NCI-H510A (cell line): Measurements from ENCODE around the gene KCNK3.
"Not testable (repeated sequence)": the region's sequence is repeated elsewhere in the genome, so short reads cannot be mapped to it uniquely, and the experiment has no call there.

Experiments used
- DNase-seq: peaks from one replicate; lab custom pipeline; 2025; lab: John Stamatoyannopoulos, UW

The KCNK3 gene

DNA sequence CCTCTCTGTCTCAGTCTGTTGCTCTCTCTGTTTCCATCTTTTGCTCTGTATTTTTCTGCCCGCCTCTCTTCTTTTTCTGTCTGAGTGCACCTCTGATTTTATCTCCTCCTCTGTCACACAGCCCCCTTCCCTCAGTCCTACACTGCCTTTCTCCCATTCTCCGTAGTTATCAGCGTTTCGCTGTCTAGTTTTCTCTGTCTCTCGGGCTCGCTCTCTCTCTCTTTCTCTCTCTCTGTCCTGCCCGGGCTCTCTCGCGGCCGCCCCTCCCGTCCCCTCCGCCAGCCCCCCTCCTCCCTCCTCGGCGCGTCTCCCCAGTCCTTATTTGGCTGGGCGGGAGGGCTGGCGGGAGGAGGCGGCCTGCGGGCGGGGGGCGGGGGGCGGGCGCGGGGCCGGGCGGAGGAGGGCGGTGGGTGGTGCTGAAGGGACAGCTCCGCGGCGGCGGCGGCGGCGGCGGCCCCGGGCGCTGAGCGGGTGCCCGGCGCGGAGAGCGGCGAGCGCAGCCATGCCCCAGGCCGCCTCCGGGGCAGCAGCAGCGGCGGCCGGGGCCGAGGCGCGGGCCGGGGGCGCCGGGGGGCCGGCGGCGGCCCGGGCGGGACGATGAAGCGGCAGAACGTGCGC, at the start of gene KCNK3:
TSS of gene KCNK3 (plus strand) at position 444 of the 618 bp plus-strand sequence. CDS start at position 598, 154 bp downstream.
- peak; percentile 90 for DNase-seq

DNA sequence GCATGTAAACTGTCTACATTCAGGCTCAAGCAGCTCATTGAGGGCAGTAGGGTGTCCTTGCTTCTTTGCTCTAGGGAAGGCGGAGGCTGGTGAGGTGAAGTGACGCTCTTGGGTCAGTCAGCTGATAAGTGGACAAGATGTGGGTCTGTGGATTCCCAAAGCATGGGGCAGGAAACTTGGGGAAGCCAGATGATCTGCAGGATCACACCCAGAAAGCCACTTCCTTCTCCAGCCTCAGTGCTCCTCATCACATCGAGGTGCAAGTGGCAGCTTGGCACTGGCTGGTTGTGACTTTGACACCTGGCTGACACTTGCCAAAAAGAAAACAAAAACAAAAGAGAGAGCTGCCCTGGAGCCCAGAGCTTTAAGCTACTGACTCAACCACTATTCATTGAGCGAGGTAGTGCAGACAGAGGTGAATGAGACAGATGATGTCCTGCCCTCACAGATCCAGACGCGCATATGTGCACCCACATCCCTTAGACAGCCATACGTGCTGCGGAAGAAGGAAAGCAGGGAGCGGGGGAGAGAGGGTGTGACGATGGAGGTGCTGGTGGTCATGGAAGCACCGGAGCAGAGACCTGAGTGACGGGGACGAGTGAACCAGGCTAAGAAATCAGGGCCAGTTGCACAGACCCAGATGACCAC, 48.2 kb upstream of the KCNK3 start:
- no peak for DNase-seq

DNA sequence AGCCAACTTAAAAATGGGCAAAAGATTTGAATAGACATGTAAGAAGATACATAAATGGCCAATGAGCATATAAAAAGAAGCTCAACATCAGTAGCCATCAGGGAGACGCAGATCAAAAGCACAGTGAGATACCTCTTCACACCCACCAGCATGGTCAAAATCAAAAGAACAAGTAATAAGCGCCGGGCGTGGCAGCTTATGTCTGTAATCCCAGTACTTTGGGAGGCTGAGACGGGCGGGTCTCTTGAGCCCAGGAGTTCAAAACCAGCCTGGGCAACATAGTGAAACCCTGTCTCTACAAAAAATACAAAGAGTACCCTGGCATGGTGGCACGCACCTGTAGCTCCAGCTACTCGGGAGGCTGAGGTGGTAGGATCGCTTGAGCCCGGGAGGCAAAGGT, 46.8 kb upstream of the KCNK3 start:
- no peak for DNase-seq

DNA sequence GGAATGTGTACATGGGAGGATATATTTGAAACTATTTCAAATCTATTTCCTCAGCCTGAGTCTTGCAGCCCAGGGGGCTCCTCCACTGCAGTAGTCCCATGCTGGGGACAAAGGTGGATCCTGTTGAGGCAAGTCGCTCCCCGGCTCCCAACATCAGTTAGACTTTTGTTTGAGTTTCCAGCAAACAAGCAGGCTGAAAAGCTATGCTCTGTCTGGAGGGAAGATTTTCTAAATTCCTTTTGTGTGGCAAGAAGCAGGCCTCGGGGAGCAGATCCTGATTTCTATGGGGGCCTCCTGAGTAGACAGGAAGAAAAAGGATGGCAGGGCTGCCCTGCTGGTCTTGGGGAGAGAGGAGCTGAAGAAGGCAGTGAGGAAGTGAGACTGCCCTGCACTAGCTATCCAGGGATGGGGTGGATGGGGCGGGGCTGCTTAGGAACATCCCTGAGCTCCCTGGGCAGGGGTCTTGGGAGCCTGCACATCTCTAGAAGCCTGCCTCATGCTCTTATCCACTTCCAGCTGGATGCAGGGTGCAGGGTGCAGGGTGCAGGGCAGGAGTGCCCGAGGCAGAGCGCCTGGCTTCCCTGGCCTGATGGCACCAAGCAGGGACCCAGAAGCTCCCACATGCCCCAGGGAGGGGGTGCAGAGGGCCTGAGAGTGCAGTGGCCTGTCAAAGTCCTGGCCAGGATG, 45.4 kb upstream of the KCNK3 start:
- DNase-seq = no peak

DNA sequence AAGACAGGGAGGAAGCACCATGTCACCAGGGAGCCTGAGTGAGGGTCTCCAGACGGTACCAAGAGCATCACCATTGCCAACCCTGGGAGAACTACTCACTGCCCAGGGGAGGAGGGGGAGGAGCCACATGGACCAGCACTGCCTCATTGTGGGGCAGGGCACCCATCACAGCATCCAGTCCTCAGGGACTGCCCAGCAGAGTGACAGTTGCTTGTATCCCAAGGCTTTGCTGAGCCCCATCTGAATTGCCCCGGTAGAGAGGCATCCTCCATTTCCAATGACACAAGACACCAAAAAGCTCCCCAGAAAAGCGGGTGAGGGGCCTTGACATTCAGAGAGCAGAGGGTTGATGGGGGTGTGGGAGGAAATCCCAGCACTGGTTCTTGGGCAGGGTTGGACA, 44.5 kb upstream of the KCNK3 start:
- no peak for DNase-seq

DNA sequence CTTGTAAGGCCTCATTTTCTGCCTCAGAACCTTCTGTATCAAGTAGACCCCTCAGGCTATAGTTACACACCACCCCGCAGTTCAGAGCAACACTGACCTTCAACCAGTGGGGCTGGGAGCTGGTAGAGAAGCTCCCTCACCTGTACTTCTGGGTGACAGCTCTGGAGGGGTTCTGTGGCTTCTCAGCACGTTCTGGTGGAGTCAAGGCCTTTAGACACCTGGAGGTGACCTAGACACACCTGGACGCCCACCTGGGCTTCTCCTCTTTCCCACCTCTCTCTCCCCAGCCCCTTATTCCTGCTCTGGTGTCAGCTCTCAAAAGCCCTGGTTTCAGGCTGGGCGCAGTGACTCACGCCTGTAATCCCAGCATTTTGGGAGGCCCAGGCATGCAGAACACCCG, 44.0 kb upstream of the KCNK3 start:
- no peak for DNase-seq

DNA sequence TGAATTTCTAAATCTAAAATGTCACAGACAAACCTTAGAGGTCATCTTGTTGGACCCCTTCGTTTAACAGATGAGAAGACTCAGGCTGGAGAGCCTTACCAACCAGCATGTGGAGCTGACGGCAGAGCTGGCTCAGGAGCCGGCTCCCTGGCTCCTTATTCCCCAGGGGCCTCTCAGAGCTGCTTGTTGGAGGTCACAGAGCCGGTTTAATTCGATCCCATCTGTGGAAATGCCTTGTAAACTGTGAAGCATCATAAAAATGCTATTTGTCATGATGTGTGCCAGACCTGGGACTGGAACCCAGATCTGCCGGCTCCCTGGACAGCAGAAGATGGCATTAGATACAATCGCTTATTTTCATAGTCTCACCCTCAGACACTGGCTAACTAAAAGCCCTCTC, 43.2 kb upstream of the KCNK3 start:
- DNase-seq = no peak

DNA sequence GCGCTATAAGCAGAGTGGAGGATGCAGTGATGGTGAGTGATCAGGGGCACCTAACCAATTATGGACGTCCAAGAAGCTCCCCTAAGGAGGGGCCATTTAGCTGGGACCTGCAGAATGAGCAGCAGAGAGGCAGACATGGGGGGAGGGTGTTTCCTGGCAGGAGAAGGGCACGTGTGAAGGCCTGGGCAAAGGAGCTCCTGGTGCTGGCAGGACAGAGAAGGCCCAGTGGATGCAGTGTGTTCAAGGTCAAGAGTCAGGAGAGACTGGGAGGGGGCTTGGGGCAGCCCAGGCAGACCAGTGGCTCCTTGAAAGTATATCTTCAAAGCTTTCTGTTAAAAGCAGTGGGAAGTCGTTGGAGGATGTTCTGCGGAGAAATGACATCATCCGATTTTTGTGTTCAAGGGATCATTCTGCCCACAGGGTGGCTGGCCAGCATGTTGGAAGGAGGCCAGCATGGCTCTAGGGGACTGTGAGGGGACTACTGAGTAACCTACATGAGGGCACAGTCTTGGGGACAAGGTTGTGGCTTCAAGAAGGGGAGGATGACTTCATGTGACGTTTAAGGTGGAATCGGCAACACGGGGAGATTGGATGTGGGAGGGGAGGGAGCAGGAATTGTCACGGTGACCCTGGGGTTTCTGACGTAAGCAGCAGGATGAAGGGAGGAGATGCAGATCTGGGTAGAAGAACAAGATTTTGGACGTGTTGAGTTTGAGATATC, 42.4 kb upstream of the KCNK3 start:
- no peak for DNase-seq

DNA sequence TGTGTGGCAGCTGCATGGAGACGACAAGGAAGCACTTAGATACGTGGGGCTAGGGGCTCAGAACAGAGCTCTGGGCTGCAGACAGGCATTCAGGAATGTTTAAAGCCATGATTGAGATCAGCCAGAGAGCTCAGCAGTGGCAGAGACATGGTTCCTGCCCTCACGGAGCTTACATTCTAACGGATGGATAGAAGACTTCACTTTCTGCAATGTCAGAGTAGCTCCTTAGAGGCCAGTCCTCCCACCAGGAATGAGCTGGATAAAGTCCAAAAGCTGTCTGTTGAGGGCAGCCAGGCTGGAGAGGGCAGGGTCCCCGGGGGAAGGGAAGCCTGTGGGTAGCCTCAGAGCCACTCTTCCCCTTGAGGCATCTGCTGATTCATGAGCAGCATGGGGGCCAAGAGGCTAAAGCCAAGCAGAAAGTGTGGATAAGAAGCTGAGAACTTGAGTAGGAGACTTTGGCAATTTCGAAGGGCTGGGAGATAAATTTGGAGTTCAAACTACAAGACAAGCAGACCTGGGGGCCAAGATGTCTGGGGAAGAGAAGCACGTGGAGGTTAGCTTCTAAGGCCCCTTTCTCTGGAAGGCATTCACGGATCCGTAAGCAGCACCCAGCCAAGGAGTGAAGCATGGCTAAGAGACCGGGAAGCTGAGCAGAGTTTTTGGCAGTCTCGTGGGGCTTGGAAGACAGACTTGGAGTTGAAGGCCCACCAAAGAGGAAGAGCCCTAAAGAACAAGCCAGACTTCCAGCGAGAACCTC, 41.6 kb upstream of the KCNK3 start:
- no peak for DNase-seq

DNA sequence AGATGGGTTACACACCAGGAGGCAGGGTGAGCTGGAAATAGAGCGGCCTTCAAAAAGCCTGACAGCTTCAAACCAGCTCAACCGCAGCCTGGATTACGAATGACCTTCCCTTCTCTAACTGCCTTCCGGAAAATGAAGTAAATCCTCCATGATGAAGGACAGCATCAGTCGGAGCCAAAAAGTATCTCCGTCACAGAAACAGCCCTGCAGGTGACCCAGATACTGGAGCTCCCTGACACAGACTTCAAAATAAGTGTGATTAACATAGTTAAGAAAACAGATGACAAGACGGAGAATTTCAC, 41.1 kb upstream of the KCNK3 start:
- DNase-seq = no peak

DNA sequence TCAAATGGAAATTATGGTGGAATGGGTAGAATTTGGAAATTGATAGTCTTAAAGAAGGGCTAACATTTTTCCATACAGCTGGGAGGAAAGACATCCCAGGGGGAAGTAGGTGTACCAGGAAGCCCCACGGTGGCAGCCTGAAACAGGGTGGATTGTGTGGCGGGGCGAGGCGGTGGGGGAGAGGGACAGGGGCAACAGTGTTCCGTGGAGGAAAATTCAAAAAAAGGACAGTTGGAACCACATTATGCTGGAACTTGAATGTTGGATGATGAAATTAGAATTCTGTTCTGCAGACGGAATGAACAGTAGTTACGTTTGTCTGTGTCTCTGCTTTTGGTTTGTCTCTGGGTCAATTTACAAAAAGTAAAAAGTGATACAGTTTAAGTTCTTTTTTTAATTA, 40.7 kb upstream of the KCNK3 start:
- no peak for DNase-seq

DNA sequence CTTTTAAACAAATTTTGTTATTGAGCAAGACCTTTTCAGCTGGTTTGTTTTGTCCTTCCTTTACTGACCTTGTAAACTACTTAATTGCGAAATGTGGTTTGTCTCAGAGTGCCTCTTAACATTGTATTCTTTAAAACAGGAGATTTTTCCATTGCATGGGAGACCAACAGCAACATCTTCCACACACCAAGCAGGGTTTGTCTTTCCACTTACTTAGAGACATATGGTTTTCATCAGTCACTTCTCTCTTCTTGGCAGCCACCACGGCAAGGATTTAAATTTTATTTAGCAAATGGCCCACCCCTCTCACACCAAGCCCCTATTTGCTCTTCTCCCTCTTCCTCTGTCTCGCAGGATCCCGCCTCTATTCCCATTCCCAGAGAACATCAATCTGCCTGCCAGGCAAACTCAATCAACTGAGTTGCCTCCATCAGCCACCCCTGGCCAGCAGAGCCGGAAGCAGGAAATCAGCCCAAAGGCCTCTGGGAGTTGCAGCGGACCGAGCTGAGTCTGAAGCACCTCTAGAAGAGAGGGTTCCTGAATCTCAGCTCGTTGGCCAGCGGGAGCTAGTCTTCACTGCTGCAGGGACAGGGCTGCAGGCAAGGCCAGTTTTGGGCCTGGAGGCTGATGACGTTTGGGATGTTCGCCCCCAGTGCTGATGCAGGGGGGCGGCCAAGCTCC, 40.0 kb upstream of the KCNK3 start:
- DNase-seq = no peak

DNA sequence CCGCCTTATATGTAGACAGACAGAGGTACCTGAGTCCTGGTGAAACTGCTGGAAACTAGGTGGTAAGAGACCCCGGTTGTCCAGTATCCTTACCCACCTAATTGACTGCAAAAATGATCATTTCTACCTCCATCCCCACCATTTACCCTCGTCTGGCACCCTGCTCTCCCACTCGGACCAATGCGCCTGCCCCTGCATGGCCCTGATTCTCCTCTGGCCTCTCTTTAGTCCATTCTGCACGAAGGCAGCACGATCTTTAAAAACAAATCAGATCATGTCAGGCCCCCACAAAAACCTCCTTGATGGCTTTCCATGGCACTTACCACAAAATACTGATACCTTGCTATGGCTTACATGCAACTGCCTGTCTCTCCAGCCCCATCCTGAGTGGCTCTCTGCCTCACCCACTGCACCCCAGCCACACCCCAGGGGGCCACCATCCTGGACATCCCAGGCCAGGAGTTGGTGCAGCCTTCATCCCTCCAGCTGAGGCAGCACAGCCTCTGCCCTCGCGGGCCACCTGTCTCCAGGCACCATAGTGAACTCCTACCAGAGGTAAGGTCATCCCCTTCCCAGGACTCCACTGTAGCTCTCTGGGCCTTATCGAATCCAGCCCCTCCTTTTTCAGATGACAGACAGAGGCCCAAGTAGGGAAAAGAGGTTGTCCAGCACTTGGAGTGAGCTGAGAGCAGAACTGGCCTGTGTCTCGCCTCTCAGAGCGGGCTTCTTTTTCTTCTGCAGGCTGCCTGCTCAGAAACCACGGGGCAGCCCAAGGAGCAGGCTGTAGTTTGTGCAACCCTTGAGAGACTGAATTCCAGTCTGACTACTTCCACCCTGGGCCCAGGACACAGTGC, 39.1 kb upstream of the KCNK3 start:
- DNase-seq = no peak

DNA sequence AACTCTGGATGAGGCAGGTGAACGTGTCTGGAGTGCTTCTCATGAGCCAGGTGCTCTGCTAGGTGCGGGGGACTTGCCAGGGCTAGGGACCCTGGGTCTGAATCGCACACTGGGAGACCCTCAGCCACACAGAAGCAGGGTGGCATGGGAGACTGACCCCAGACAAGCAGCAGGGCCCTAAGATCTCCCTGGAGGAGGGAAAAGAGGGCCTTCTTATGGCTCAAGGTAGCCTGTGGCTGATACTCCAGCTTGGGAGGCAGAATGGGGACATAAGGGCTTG, 38.5 kb upstream of the KCNK3 start:
- DNase-seq = peak; percentile 28

DNA sequence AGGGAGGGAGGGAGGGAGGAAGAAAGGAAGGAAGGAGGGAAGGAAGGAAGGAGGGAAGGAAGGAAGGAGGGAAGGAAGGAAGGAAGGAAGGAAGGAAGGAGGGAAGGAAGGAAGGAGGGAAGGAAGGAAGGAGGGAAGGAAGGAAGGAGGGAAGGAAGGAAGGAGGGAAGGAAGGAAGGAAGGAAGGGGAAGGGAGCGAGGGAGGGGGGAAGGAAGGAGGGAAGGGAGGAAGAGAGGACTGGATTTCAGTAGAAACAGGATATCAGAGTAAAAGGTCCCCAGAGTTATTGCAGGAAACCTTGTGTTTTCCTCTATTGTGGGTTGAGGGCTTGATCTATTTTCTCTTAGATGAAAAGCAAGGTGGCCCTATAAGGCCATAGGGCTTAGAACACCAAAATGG, 37.4 kb upstream of the KCNK3 start:
- DNase-seq = not testable (repeated sequence)

DNA sequence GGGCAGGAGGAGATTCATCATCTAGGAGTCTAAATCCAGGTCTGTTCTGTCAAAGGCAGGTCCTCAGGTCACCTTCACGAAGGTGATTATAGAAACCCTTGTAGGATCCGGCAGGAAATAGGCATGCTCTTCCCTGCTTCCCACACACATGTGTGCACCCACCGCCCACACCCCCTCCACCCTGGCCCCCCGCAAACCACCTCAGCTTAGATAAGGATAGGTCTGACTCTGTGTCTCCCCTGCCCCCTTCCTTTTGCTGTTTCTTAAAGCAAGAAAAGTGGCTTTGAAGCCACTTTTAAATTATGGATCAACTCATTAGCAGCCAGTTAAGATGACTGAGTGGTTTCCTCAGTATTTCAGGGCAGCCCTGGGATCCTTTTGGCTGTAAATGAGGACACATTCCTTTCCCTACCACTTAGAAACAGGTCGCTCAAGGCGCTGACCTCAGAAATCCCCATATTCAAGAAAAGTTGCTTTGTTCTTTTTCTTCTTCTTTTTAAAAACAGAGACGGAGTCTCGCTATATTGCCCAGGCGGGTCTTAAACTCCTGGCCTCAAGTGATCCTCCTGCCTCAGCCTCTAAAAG, 36.8 kb upstream of the KCNK3 start:
- DNase-seq = no peak

DNA sequence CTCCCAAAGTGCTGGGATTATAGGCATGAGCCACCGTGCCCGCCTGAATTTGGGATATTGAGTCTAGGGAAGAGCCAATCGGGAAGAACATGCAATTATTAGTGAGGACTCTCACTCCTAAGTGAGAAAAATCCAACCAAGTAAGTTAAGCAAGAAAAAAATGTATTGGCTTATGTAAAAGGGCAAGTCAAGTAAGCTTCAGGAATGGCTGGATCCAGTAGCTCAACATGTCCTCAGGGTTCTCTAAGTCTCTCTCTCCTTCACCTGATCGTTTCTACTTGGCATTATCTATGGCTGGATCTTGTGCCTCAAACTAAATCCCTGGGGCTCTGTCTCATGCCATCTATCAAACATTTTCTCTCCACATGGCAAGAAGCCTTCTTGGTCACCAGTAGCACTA, 35.3 kb upstream of the KCNK3 start:
- no peak for DNase-seq

DNA sequence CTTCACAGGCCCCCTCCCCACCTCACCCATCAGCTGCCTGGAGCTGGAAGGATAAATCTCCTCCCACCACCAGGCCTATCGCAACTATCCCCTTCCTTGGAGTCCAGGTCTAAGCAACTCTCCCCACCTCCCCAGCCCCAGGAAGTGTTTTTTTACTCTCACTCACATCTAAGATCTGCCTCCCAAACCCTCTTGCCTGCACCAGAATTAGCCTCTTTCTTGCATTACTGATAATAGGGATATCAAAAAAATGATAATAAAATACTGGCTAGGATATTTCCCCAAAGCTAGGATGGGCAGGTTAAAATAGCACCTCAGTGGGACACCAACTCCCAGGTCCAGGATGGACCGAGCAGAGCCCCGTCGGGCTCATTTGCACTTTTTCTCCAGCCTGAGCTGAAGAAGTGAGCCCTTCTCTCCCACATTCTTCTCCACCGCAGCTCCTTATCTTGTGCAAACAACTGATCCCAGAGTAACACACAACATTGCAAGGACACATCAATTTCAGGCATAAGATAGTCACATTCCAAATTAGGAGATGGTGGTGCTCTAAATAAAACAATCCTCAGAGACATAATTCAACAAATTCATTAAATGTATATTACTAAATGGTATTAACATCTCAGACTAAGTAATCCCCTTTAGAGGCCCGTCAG, 33.7 kb upstream of the KCNK3 start:
- DNase-seq = no peak

DNA sequence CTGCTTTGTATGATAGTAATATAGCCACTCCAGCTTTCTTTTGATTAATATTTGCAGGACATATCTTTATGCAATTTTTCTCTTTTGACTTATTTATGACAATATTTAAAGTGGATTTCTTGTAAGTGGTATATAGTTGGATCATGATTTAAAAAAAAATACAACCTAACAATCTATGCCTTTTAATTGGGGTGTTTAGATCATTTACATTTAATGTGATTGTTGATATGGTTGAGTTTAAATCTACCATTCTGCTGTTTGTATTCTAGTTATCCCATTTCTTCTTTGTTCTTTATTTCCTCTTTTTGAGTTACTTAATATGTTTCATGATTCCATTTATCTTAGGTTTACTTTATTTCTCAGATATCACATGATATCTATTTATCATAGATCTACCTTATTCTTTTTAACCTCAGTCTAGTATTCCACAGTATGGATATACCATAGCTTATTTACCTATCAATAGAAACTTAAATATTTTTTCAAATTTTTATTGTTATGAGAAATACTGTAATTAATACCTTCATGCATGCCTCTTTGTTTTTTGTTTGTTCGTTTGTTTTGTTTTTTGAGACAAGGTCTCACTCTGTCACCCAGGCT, 32.1 kb upstream of the KCNK3 start:
- no peak for DNase-seq

DNA sequence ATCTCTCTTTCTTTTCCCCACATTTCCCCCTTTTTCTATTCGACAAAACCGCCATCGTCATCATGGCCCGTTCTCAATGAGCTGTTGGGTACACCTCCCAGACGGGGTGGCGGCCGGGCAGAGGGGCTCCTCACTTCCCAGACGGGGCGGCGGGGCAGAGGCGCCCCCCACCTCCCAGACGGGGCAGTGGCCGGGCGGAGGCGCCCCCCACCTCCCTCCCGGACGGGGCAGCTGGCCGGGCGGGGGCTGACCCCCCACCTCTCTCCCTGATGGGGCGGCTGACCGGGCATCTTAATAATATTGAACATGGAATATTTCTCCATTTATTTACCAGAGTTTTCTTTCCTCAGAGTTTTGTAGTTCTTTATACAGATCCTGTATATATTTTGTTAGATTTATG, 27.2 kb upstream of the KCNK3 start:
- not testable (repeated sequence) for DNase-seq
